Raji (cell line): ENCODE results near the gene IFITM1.

ENCODE experiments used
- POLR2A ChIP-seq: IDR thresholded peaks from 2 replicates; pipeline ENCODE4 v1.6.1; 2011; ENCODE audit warnings: low read depth, low read length, control low read depth; ENCODE audit not compliant: insufficient read depth

The IFITM1 gene

GRCh38 chr11:313787-314553 is at the start of gene IFITM1:
Gene IFITM1 (plus strand): TSS chr11:314040. CDS start chr11:314171, 131 bp downstream.
- no peak for TF ChIP-seq POLR2A

- no peak for TF ChIP-seq POLR2A
Measured at GRCh38 chr11:266676-267439, 47.0 kb upstream of the IFITM1 start.

- TF ChIP-seq POLR2A = peak; percentile 87
Measured at GRCh38 chr11:267491-267994, 46.3 kb upstream of the IFITM1 start.

DNA sequence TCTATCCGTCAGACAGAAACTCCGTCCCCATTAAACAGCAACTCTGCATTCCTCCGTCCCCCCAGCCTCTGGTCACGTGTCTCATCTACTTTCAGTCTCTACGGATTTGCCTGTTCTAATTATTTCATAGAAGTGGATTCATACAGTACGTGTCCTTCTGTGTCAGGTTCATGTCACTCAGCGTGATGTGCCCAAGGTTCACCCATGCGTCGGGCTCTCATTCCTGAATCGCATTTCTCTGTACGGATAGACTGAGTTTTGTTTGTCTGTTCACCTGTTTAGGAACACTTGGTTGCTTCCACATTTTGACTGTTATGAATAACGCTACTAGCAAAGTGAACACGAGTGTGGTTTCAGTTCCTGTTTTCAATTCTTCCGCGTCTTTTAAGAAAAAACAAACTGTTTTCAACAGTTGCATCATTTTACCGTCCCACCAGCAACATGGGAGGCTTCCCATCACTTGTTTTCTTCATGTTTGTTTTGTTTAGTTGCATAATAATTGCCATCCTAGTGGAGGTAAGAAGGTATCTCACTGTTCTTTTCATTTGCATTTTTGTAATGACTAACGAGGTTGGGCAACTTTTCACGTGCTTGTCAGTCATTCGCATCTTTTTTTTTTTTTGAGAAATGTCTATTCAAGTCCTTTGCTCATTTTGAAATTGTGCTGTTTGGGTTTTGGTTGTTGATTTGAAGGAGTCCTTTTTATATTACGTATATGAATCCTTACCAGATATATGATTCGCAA is 44.5 kb upstream of the IFITM1 start:
- TF ChIP-seq POLR2A = peak; percentile 50; the same call in 1 of the 2 replicates

DNA sequence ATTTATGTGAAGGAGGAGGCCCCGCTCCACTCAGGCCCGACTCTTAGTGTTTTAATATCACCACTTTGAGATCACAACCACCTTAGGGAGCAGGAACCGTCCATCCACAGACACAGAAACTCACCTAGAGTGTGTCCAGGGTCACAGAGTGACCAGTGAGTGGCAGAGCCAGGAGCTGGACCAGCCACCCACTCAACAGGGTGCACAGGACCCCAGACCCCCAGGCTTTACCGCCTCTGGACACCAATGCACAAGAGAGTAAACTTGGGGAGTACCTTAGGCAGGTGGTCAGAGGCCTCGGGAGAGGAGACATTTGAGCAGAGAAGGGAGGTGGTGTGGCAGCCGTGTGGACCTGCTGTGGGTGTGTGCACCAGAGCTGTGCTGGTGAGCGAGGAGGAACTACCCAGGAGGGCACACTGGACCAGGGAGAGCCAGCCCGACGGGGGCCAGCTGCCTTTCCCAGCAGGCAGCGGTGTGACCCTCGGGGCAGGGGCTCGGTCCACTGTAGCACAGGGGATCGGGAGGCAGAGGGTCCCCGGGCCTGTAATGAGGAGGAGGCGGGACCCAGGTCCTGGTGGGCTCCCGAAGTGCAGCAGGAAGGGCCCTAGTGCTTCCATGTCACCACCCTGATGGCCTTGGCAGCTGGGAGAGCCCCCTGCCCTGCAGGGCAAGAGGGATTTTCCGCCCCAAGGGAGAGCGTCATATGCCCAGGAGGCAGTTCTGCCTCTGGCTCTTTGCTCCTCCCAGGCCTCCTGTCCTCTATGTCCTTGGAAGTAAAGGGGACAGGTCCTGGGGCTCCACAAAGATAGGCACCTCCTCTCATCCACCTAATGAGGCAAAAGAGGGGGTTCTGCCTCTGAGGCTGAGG is 43.2 kb upstream of the IFITM1 start:
- 0 out of 2 replicates have a peak, but pooled peaks have one; percentile 29 for TF ChIP-seq POLR2A

DNA sequence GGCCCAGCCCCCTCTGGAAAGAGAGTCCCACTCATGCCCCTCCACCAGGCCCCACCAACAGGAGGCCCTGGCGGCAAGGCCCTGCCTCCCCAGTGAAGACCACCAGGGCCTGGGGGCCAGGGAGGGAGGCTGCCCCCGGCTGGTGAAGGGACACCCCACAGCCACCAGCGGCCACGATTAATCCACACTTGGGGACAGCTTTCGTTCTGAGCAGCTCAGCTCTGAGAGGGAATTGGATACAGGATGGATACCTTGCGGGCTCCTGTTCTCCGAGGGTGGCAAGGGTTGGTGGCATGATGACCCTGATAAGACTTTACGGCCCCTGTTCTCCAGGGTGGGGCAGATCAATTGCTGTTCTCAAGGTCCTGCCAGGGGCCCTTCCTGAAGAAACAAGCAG is 42.5 kb upstream of the IFITM1 start:
- 0 out of 2 replicates have a peak, but pooled peaks have one; percentile 6 for TF ChIP-seq POLR2A

GRCh38 chr11:272195-272930 is 41.5 kb upstream of the IFITM1 start:
- 0 out of 2 replicates have a peak, but pooled peaks have one; percentile 29 for TF ChIP-seq POLR2A

DNA sequence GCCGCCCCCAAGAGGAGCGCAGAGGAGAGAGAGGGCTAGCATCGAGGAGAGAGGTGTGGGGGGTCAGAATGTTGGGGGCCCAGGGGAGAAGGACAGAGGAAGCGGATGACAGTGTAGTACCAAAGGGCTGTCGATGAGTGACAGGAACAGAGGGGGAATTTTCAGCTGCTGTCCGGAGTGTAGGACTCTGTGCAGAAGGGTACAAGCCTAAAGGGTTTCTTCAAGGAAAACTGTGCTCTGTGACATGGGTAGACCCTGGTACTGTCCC is 41.0 kb upstream of the IFITM1 start:
- no peak for TF ChIP-seq POLR2A

- TF ChIP-seq POLR2A = no peak
Measured at GRCh38 chr11:276219-276618, 37.6 kb upstream of the IFITM1 start.

DNA sequence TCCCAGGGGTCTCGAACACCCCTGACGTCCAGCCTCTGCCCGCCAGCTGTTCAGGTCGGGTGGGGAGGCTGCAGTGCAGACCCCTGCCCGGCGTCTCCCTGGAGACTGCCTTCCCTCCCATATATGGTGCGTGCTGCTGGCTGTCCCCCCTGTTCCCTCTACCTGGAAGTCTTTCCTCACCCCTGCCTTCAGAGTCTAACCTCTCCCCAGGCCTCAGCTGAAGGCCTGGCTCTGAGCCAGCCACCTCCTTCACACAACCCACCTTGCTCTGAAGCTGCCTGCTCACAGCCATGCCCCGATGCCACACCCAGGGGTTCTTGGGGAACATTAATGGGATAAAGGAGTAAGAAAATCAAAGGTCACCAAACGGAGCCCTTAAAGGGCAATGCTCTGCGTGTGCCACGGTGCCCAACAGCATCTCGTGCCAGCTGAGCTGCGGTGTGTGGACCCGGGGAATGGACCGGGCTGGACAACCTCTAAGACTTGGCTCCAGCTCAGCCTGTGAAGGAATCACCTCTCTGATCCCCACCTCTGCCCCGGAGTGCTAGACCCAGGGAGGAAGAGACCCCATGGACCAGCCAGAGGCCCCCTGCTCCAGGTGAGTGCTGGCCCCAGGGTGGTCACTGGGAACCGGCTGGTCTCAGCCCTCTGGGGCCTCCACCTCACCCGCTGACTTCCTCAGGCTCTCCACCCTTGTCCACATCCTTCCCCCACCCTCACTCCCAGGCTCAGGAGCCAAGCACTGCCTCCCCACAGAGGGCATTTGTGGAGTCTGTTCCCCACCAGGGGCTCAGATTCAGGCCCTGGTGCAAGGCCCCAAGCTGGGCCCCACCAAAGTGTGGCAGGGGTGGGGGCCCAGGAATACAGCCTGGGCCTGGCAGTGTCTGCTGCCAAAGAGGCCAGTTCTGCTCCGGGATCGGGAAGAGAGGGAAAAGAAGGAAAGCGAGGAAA is 35.6 kb upstream of the IFITM1 start, which contains the start of gene NLRP6:
NLRP6 (plus strand) TSS at position 407 of the 951 bp plus-strand sequence; CDS start at position 570, 163 bp downstream.
- TF ChIP-seq POLR2A = no peak

- no peak for TF ChIP-seq POLR2A
Measured at GRCh38 chr11:279040-279965, 34.5 kb upstream of the IFITM1 start.

DNA sequence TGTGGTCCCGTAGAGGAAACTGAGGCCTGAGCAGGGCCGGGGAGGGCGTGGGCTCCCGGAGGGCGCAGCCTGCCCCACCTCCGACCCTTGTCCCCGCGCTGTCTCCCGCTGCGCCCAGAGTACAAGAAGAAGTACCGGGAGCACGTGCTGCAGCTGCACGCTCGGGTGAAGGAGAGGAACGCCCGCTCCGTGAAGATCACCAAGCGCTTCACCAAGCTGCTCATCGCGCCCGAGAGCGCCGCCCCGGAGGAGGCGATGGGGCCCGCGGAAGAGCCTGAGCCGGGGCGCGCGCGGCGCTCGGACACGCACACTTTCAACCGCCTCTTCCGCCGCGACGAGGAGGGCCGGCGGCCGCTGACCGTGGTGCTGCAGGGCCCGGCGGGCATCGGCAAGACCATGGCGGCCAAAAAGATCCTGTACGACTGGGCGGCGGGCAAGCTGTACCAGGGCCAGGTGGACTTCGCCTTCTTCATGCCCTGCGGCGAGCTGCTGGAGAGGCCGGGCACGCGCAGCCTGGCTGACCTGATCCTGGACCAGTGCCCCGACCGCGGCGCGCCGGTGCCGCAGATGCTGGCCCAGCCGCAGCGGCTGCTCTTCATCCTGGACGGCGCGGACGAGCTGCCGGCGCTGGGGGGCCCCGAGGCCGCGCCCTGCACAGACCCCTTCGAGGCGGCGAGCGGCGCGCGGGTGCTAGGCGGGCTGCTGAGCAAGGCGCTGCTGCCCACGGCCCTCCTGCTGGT is 33.7 kb upstream of the IFITM1 start:
- TF ChIP-seq POLR2A = no peak
